ENCODE measurements around the gene FAM124B.

DNA sequence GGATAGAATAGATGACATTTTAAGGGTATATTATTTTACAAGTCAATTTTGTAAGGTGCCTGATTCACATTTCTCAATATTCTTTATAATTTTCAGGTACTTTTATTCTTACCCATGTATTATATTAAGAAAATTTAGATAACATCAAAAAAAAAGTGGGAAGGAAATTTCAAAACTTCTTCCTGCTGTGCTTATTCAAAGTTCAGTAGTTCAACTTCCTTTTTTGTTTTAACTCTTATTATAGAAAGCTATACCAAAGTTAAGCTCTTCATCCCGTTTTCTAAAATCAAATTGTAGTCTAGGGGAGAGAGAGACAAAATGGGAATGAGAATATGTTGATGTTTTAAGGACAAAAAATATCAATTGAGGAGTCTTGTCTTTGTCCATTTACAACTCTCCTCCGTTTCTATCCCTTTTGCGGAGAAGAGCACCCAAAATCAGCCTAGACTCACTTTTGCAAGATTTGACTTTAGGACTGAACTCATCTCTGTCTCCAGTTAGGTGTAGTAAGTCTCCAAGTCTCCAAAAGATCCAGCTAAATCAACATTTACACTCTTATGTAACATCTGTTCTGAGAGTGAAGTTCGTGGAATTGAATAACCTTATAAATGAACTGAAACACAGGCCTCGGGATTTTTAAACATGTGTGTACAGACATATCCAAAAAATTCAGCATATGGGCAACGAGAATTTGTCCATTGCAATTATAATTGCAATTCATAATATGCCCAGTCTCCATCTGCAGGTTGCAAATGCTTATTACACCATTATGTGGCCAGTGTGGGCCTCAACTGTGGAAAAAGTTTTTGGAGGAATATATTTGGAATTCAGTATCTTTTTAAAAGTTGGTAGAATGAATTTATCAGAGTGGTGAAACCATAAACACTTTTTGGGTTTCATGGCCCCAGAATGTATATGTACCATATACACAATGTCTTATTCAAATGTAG is 23.9 kb downstream of the FAM124B start:
- TF ChIP-seq POLR2AphosphoS5 (IDR thresholded peaks at IDR 0.05) = no peak
- TF ChIP-seq POLR2A (IDR thresholded peaks at IDR 0.05) = no peak
- TF ChIP-seq, protein P1, sequence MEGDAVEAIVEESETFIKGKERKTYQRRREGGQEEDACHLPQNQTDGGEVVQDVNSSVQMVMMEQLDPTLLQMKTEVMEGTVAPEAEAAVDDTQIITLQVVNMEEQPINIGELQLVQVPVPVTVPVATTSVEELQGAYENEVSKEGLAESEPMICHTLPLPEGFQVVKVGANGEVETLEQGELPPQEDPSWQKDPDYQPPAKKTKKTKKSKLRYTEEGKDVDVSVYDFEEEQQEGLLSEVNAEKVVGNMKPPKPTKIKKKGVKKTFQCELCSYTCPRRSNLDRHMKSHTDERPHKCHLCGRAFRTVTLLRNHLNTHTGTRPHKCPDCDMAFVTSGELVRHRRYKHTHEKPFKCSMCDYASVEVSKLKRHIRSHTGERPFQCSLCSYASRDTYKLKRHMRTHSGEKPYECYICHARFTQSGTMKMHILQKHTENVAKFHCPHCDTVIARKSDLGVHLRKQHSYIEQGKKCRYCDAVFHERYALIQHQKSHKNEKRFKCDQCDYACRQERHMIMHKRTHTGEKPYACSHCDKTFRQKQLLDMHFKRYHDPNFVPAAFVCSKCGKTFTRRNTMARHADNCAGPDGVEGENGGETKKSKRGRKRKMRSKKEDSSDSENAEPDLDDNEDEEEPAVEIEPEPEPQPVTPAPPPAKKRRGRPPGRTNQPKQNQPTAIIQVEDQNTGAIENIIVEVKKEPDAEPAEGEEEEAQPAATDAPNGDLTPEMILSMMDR (IDR thresholded peaks at IDR 0.05) = no peak
- no peak for TF ChIP-seq EP300 (IDR thresholded peaks at IDR 0.05)

Measured in suprapubic skin (tissue), 4 donors.